H1 (cell line): Measurements from ENCODE around the gene HMCN2. TPM values are rescaled to one million over a fixed set of nuclear protein-coding genes. Genes with fewer than 3 reads are reported as not detected.

ENCODE experiments used
- CTCF ChIA-PET: fragments of 300-600 bp; sonication (Branson Sonifier 250); formaldehyde crosslinking; loops from one replicate; lab custom pipeline; 2021; ENCODE audit not compliant: partially characterized antibody; lab: Charles Lee
- POLR2A ChIA-PET: fragments of 300-600 bp; sonication (Branson Sonifier 250); formaldehyde crosslinking; loops from one replicate; lab custom pipeline; 2021; ENCODE audit warnings: inconsistent platforms; ENCODE audit not compliant: partially characterized antibody; lab: Charles Lee
- DNase-seq, 2 experiments: peaks; one replicate each; pipeline versions ENCODE4 v3.0.0 to v3.0.0-alpha.2; 2010 to 2022; ENCODE audit warnings: low spot score in 2 of 2, low read depth in 1 of 2, mixed read lengths in 1 of 2
- FAIRE-seq: peaks from 2 replicates; lab custom pipeline; 2011; peaks lifted over from hg19 to GRCh38; lab: Jason Lieb, UNC
- H2AFZ ChIP-seq: 2 replicates; pipeline ENCODE4 v1.8.1; 2012; ENCODE audit warnings: low read length, inconsistent platforms
- H2AK5ac ChIP-seq: 2 replicates; pipeline ENCODE4 v1.6.1; 2013; ENCODE audit warnings: low read depth, low read length
- H2BK120ac ChIP-seq: replicated peaks from 2 replicates; pipeline ENCODE3; 2013; ENCODE audit warnings: low read depth, low read length, inconsistent platforms
- H2BK12ac ChIP-seq: 2 replicates; pipeline ENCODE4 v1.6.1; 2013; ENCODE audit warnings: low read depth, low read length
- H2BK15ac ChIP-seq: 2 replicates; pipeline ENCODE4 v1.6.1; 2013; ENCODE audit warnings: low read length
- H2BK20ac ChIP-seq: 2 replicates; pipeline ENCODE4 v1.6.1; 2013; ENCODE audit warnings: low read length
- H2BK5ac ChIP-seq: 2 replicates; pipeline ENCODE4 v1.6.1; 2013; ENCODE audit warnings: low read depth, low read length
- H3K14ac ChIP-seq: 2 replicates; pipeline ENCODE4 v1.6.1; 2013; ENCODE audit warnings: inconsistent platforms; ENCODE audit not compliant: insufficient read length
- H3K18ac ChIP-seq: 2 replicates; pipeline ENCODE4 v1.6.1; 2013; ENCODE audit warnings: low read length; ENCODE audit errors: extremely low read depth
- H3K23ac ChIP-seq: 2 replicates; pipeline ENCODE4 v1.6.1; 2013; ENCODE audit warnings: inconsistent platforms; ENCODE audit not compliant: insufficient read length
- H3K23me2 ChIP-seq: 2 replicates; pipeline ENCODE4 v1.6.1; 2013; ENCODE audit warnings: low read depth, low read length
- H3K27ac ChIP-seq: 2 replicates; pipeline ENCODE4 v1.6.1; 2011; ENCODE audit warnings: low read depth, low read length, inconsistent platforms
- H3K27me3 ChIP-seq, 4 experiments: replicated peaks in 1 of 4; 1 replicate in 1 of 4; 2 replicates in 3 of 4; pipeline versions ENCODE4 v1.6.1 to v1.8.1; 2011 to 2013; ENCODE audit warnings: low read length in 3 of 4, mild to moderate bottlenecking in 3 of 4, inconsistent platforms in 2 of 4, mixed read lengths in 2 of 4, moderate library complexity in 1 of 4; ENCODE audit not compliant: control insufficient read depth in 3 of 4, insufficient read depth in 3 of 4; ENCODE audit errors: extremely low read depth in 1 of 4
- H3K36me3 ChIP-seq, 4 experiments: 2 replicates each; pipeline versions ENCODE4 v1.6.1 to v1.8.1; 2011 to 2013; ENCODE audit warnings: mild to moderate bottlenecking in 4 of 4, low read length in 3 of 4, moderate library complexity in 2 of 4, control low read depth in 1 of 4, inconsistent platforms in 1 of 4; ENCODE audit not compliant: insufficient read depth in 4 of 4, control insufficient read depth in 2 of 4
- H3K4ac ChIP-seq: replicated peaks from 2 replicates; pipeline ENCODE3; 2013; ENCODE audit warnings: low read length, low read depth, mixed read lengths, inconsistent platforms; ENCODE audit not compliant: insufficient read length
- H3K4me1 ChIP-seq, 4 experiments: replicated peaks in 1 of 4; 1 replicate in 1 of 4; 2 replicates in 3 of 4; pipeline versions ENCODE4 v1.6.1 to v1.8.1; 2011 to 2013; ENCODE audit warnings: low read length in 3 of 4, inconsistent platforms in 2 of 4, mixed read lengths in 1 of 4; ENCODE audit not compliant: insufficient read depth in 4 of 4, control insufficient read depth in 3 of 4
- H3K4me2 ChIP-seq, 2 experiments: 2 replicates each; pipeline versions ENCODE4 v1.6.1 to v1.8.1; 2011 to 2013; ENCODE audit warnings: low read depth in 2 of 2, low read length in 2 of 2, control low read depth in 1 of 2, inconsistent platforms in 1 of 2, mild to moderate bottlenecking in 1 of 2; ENCODE audit not compliant: insufficient read depth in 1 of 2
- H3K4me3 ChIP-seq, 4 experiments: fragments of 200-600, 300-600 bp in 1 of 4; sonication (generic), shearing (Covaris generic), sonication (Bioruptor Twin) in 1 of 4; 2 replicates each; pipeline versions ENCODE4 v1.5.1 to v1.8.1; 2011 to 2016; ENCODE audit warnings: low read length in 4 of 4, low read depth in 3 of 4, control low read depth in 2 of 4, inconsistent platforms in 2 of 4, mild to moderate bottlenecking in 2 of 4, mixed read lengths in 1 of 4, moderate library complexity in 1 of 4; ENCODE audit not compliant: insufficient read depth in 2 of 4; ENCODE audit errors: extremely low read depth in 1 of 4
- H3K56ac ChIP-seq: replicated peaks from 2 replicates; pipeline ENCODE3; 2013; ENCODE audit warnings: low read depth, mild to moderate bottlenecking, mixed read lengths, low read length, inconsistent platforms; ENCODE audit not compliant: insufficient read length
- H3K79me1 ChIP-seq: 2 replicates; pipeline ENCODE4 v1.6.1; 2013; ENCODE audit warnings: low read depth, low read length, control low read depth
- H3K79me2 ChIP-seq, 2 experiments: 2 replicates each; pipeline versions ENCODE4 v1.6.1 to v1.8.1; 2012 to 2013; ENCODE audit warnings: low read length in 2 of 2, mild to moderate bottlenecking in 2 of 2, inconsistent platforms in 1 of 2; ENCODE audit not compliant: insufficient read depth in 2 of 2, control insufficient read depth in 1 of 2
- H3K9ac ChIP-seq, 4 experiments: replicated peaks in 1 of 4; 1 replicate in 1 of 4; 2 replicates in 3 of 4; pipeline versions ENCODE4 v1.6.1 to v1.8.1; 2011 to 2013; ENCODE audit warnings: low read depth in 3 of 4, low read length in 3 of 4, control low read depth in 2 of 4, mild to moderate bottlenecking in 2 of 4, moderate library complexity in 2 of 4, inconsistent platforms in 1 of 4; ENCODE audit errors: extremely low read depth in 1 of 4
- H3K9me3 ChIP-seq, 2 experiments: 2 replicates each; pipeline versions ENCODE4 v1.6.1 to v1.8.1; 2012 to 2013; ENCODE audit warnings: mild to moderate bottlenecking in 2 of 2, moderate library complexity in 2 of 2, control low read depth in 1 of 2, inconsistent platforms in 1 of 2, low read depth in 1 of 2, low read length in 1 of 2, mixed read lengths in 1 of 2; ENCODE audit not compliant: insufficient read depth in 2 of 2
- H4K20me1 ChIP-seq, 2 experiments: replicated peaks in 1 of 2; 2 replicates each; pipeline versions ENCODE3 to v1.8.1; 2011 to 2013; ENCODE audit warnings: inconsistent platforms in 2 of 2, low read length in 2 of 2, mild to moderate bottlenecking in 1 of 2; ENCODE audit not compliant: insufficient read depth in 2 of 2, control insufficient read depth in 1 of 2
- H4K5ac ChIP-seq: 2 replicates; pipeline ENCODE4 v1.6.1; 2013; ENCODE audit warnings: low read length, low read depth, mixed read lengths, inconsistent platforms; ENCODE audit not compliant: insufficient read length
- H4K8ac ChIP-seq: 2 replicates; pipeline ENCODE4 v1.8.0; 2013; ENCODE audit warnings: mild to moderate bottlenecking, moderate library complexity, low read length, inconsistent platforms; ENCODE audit not compliant: insufficient read depth; ENCODE audit errors: extremely low read depth
- H4K91ac ChIP-seq: replicated peaks from 2 replicates; pipeline ENCODE3; 2013; ENCODE audit warnings: low read length, mixed read lengths, inconsistent platforms; ENCODE audit not compliant: insufficient read length
- ASH2L ChIP-seq: fragments of 200-600, 300-600 bp; sonication (generic); IDR thresholded peaks from one replicate; pipeline ENCODE4 v1.7.1; 2017; ENCODE audit warnings: low read length
- BRCA1 ChIP-seq: IDR thresholded peaks from 2 replicates; pipeline ENCODE4 v1.6.1; 2012; ENCODE audit warnings: low read depth, low read length, improper control_type of control experiment
- CBX5 ChIP-seq: fragments of 300-800, 300-1000 bp; sonication (generic); IDR thresholded peaks from 2 replicates; pipeline ENCODE4 v1.7.1; 2016; ENCODE audit warnings: antibody characterized with exemption, low read length, low read depth
- CTCF ChIP-seq, 3 experiments: IDR thresholded peaks; 1 replicate in 2 of 3; 2 replicates in 1 of 3; pipeline versions ENCODE4 v1.5.1 to v1.6.1; 2011; ENCODE audit warnings: low read length in 3 of 3, mild to moderate bottlenecking in 3 of 3, inconsistent platforms in 2 of 3, low read depth in 1 of 3, moderate library complexity in 1 of 3; ENCODE audit not compliant: insufficient read depth in 1 of 3; ENCODE audit errors: control extremely low read depth in 1 of 3
- KDM5A ChIP-seq: fragments of 200-600 bp; IDR thresholded peaks from 2 replicates; pipeline ENCODE4 v1.7.1; 2012; ENCODE audit warnings: mild to moderate bottlenecking, low read length, inconsistent platforms, mixed read lengths
- MAX ChIP-seq: IDR thresholded peaks from 2 replicates; pipeline ENCODE4 v1.6.1; 2012; ENCODE audit warnings: inconsistent platforms
- POLR2A ChIP-seq, 2 experiments: IDR thresholded peaks; 1 replicate in 1 of 2; 2 replicates in 1 of 2; pipeline ENCODE4 v1.6.1; 2011; ENCODE audit warnings: low read depth in 2 of 2, low read length in 2 of 2, mild to moderate bottlenecking in 2 of 2; ENCODE audit errors: control extremely low read depth in 1 of 2
- RAD21 ChIP-seq, 2 experiments: IDR thresholded peaks in 1 of 2; conservative IDR thresholded peaks in 1 of 2; 2 replicates each; pipeline ENCODE4 v1.6.1; 2011; ENCODE audit warnings: low read depth in 2 of 2, low read length in 2 of 2, improper control_type of control experiment in 1 of 2, inconsistent platforms in 1 of 2, mild to moderate bottlenecking in 1 of 2, moderate library complexity in 1 of 2
- RBBP5 ChIP-seq: IDR thresholded peaks from 2 replicates; pipeline ENCODE4 v1.7.1; 2012; ENCODE audit warnings: low read depth, mild to moderate bottlenecking, inconsistent platforms, low read length, moderate library complexity, borderline replicate concordance
- TAF7 ChIP-seq: optimal IDR thresholded peaks from 2 replicates; pipeline ENCODE3; 2011; ENCODE audit warnings: low read depth, mild to moderate bottlenecking, inconsistent platforms, low read length, moderate library complexity, borderline replicate concordance
- WGBS, 2 experiments: shearing (Covaris generic) in 1 of 2; methylation state at CpG; one replicate each; pipeline versions ENCODE4 v1.1.6 to v1.1.7; 2013 to 2015; ENCODE audit warnings: low lambda C conversion rate in 2 of 2, mixed read lengths in 2 of 2, inconsistent platforms in 1 of 2, low coverage in 1 of 2, missing lambda C conversion rate in 1 of 2; ENCODE audit not compliant: insufficient replicate concordance in 2 of 2, insufficient coverage in 1 of 2, insufficient read length in 1 of 2; ENCODE audit errors: extremely low coverage in 1 of 2, missing lambda C conversion rate in 1 of 2; 5-methylcytosine and 5-hydroxymethylcytosine counted together
- polyA plus RNA-seq, 7 experiments: library from polyadenylated mRNA; depleted of rRNA in 3 of 7; stranded (reverse) in 5 of 7; unstranded in 2 of 7; fragments of >200 nt in 5 of 7; fragments of 200-250 nt in 2 of 7; gene quantifications; 1 replicate in 5 of 7; 2 replicates in 1 of 7; 4 replicates in 1 of 7; pipeline versions ENCODE4 v1.2.1 to v1.2.3, GENCODE V29; 2011 to 2013; ENCODE audit warnings: missing spikeins in 2 of 7, mixed read lengths in 2 of 7
- total RNA-seq: library from RNA; stranded (reverse); fragmentation: NEBNext Ultra II Directional; extraction: Animal tissue kit (Norgen Biotek cat#: 25700); gene quantifications from 2 replicates; pipeline ENCODE4 v1.2.1, GENCODE V29; 2021

Gene HMCN2
- total and polyA plus RNA-seq, 2 of the 8 experiments (the other 6 are each of a cell fraction or from before 2014, with no cell fraction given) = 5.0 to 9.1 TPM

DNA sequence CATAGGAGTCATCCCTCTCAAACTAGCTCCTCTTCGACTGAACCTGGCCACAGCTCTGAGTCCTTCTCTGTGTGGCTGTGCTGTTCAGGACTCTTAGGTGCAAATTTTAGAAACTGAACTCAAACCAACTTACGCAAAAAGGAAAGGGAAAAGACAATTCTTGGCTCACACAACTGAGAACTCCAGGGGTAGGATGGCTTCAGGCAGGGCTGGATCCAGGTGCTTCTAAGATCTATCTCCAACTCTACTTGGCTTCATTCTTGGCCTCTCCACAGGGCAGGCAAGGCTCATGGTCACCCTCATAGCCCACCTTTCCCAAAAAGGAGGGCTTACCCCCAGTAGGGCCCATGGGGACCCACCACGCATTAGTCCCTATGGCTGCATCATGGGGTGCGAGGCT, 187.3 kb downstream of the HMCN2 start:
- Histone ChIP-seq H3K4ac (no peak overlapping the region), H3K9me3 (no peaks in the 10 kb centered on the region), H3K4me1 (peaks cover 0 to 27% (median 18%) of the 10 kb centered on the region in 4 experiments; a peak in 6 of 7 replicates), H3K79me1 (peaks cover 4% of the 10 kb centered on the region), H3K79me2 (peaks cover 0 to 24% of the 10 kb centered on the region in 2 experiments; a peak in 1 of 4 replicates), H3K9ac (no peak overlapping the region), H3K27me3 (no peaks in the 10 kb centered on the region), H2BK15ac (no peak overlapping the region), H2BK5ac (no peak overlapping the region), H3K14ac (no peak overlapping the region), H2BK12ac (no peak overlapping the region), H3K4me2 (no peak overlapping the region), H2AK5ac (no peak overlapping the region), H3K4me3 (no peak overlapping the region), H3K23me2 (peaks cover 8% of the 10 kb centered on the region; the same call in 1 of the 2 replicates), H2AFZ (no peak overlapping the region), H2BK20ac (no peak overlapping the region), H4K20me1 (peaks cover 2 to 26% of the 10 kb centered on the region in 2 experiments), H3K23ac (no peak overlapping the region), H4K8ac (no peak overlapping the region), H3K56ac (no peak overlapping the region), H4K91ac (no peak overlapping the region), H3K27ac (no peak overlapping the region), H4K5ac (no peak overlapping the region), H3K36me3 (peaks cover 0 to 13% (median 0%) of the 10 kb centered on the region in 4 experiments; a peak in 5 of 8 replicates), H3K18ac (no peak overlapping the region), H2BK120ac (no peak overlapping the region)
- FAIRE-seq (no peak), DNase-seq (no peak)
- CTCF ChIA-PET = interaction anchor here (0.7 to 1.7 kb wide), 5 partner anchors 19 to 231 kb away, joined by 3 to 6 read pairs (median 4); no protein-coding TSS in a partner anchor
- POLR2A ChIA-PET = interaction anchor here (0.9 to 1.6 kb wide), 3 partner anchors 13 to 238 kb away, joined by 3 to 5 read pairs (median 3); no protein-coding TSS in a partner anchor
- 92% methylated on average over 4 of the region's 4 CpGs; no CpG with 5 or more reads in 1 of the 2 experiments for WGBS, 2 experiments
- TF ChIP-seq CBX5 (no peak), POLR2A (IDR thresholded peaks at IDR 0.05; ENCODE audit: control extremely low read depth in 1 of 2, low read depth in 2 of 2, low read length in 2 of 2) (no peak), RBBP5 (no peak), RAD21 (IDR thresholded peaks at IDR 0.05 in 1 of 2, conservative IDR thresholded peaks at IDR 0.05 in 1 of 2; ENCODE audit: low read depth in 2 of 2, low read length in 2 of 2) (no peak), BRCA1 (no peak), KDM5A (no peak), CTCF (IDR thresholded peaks at IDR 0.05; ENCODE audit: control extremely low read depth in 1 of 3, insufficient read depth in 1 of 3, low read depth in 1 of 3, low read length in 3 of 3) (no peak), ASH2L (no peak), MAX (no peak), TAF7 (no peak)
